Measurements from ENCODE around the gene OSBPL9. TPM values are rescaled to one million over a fixed set of nuclear protein-coding genes. Genes with fewer than 3 reads are reported as not detected.

Gene OSBPL9
- total and polyA plus RNA-seq, 9 of the 15 experiments (the other 6 are each of a cell fraction or from before 2014, with no cell fraction given) = 43.9 to 217 (median 170) TPM

GRCh38 chr1:51569284-51570062 is 47.4 kb upstream of the OSBPL9 start (continued):
- no peak for TF ChIP-seq IRF2 (CRISPR knock-in tag; IDR thresholded peaks at IDR 0.05)
- TF ChIP-seq THAP12 (CRISPR knock-in tag; IDR thresholded peaks at IDR 0.05) = no peak
- 0 out of 2 replicates have a peak, but pooled peaks have one; percentile 60 for TF ChIP-seq MITF (IDR thresholded peaks at IDR 0.05)
- no peak for TF ChIP-seq SMAD4 (CRISPR knock-in tag; conservative IDR thresholded peaks at IDR 0.05)
- no peak for TF ChIP-seq KLF16 (IDR thresholded peaks at IDR 0.05)
- TF ChIP-seq MAFK (IDR thresholded peaks at IDR 0.05; ENCODE audit: low read length) = no peak
- no peak for TF ChIP-seq KLF1 (tag; IDR thresholded peaks at IDR 0.05)
- TF ChIP-seq CEBPG (CRISPR knock-in tag; IDR thresholded peaks at IDR 0.05) = peak; percentile 66
- TF ChIP-seq CEBPG (tag; conservative IDR thresholded peaks at IDR 0.05 in 1 of 2, IDR thresholded peaks at IDR 0.05 in 1 of 2) = peak; percentile 80 to 87
- no peak for TF ChIP-seq THRB (CRISPR knock-in tag; conservative IDR thresholded peaks at IDR 0.05)
- TF ChIP-seq TAF15 (IDR thresholded peaks at IDR 0.05; ENCODE audit: low read depth, low read length) = no peak
- no peak for TF ChIP-seq ZBTB40 (IDR thresholded peaks at IDR 0.05)
- no peak for TF ChIP-seq ZBTB40 (CRISPR knock-in tag; IDR thresholded peaks at IDR 0.05)
- 0 out of 2 replicates have a peak, but pooled peaks have one; percentile 22 for TF ChIP-seq SMARCA5 (IDR thresholded peaks at IDR 0.05)
